Activated T-helper 1 cell treated with Interleukin-2 at 50 U/mL for 16 hours (primary cell): ENCODE results near the gene ACAA1.
"Not testable (repeated sequence)": the region's sequence is repeated elsewhere in the genome, so short reads cannot be mapped to it uniquely, and the experiment has no call there.

Experiments
- DNase-seq: peaks from one replicate; pipeline ENCODE4 v3.0.0-alpha.2; 2020; ENCODE audit warnings: low read depth

ACAA1 gene

DNA sequence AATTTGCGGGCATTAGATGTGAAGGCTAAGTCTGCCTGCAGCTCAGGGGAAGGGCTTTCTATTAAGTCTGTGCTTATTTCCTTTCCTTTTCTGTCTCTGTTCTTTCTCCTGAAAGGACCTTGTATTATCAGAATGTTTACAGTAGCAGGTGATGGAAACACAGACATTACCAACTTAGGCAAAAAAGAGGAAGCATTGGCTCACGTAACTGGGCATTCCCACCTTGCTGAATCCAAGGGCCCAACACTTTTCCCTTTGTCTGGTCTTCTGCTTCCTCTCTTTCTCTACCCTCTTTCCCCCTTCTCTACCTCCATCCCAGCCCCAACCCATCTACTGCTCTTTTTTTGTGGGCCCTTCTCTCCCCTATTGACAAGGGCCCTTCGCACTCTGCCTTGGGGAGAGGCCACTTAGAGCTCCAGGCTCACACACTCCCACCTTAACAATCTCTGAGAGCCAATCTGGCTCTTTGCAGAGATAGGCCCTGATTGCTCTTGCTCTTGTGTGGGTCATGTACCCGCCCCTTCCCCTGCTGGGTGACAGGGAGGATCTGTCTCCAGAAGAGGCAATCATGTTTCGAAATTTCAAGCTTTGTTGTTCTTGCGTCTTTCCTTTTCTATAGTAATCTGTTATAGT, 35.0 kb downstream of the ACAA1 start:
- no peak for DNase-seq

DNA sequence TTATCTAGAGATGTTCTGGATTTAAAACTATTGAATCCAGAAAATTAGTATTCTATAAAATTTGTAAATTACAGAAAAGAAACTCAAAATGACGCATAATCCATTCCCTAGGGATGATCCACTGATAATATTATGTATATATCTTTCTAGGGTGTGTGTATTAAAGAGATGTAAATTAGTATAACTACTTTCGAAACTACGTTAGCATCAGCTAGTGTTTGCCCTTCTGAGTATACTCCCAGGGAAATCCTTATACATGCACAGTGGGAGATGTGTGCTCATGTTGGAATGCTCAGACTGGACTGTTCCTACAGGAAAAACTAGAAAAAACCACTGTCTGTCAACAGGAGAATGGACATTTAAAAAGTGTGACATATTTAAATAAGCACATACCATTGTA, 36.4 kb downstream of the ACAA1 start:
- DNase-seq = no peak

DNA sequence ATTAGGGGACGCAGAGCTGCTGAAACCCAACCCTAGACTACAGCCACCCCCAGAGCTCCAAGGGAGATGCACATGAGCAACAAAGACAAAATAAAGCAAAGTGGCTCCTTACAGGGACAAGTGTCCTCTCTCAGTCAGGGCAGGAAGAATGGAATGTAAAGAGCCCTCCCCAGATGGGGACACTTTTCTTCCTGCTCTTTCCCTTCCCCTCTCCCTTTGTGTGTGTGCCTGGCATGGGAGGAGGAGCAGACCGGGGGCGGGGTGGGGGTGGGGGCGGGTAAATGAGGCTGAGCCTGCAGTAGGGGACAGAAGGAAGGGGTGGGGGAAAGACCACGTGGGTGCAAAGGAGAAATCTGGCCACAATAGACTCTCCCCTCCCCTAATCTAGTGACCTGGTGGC, 37.4 kb downstream of the ACAA1 start:
- no peak for DNase-seq

DNA sequence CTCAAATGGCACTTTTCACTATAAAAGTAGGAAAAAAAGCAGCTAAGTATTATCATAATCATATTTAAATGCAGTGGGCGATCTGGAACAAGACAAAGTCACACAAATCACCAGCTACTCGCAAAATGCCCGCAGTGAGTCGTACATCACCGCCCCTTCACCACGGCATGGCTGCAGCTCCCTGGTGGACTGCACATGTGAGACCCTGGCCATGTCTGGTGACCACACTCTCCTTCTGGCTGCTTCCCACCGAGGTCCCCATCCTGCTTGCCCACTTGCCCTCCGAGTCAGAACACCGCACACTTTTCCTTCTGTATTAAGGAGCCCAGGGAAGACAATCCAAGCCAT, 38.6 kb downstream of the ACAA1 start:
- no peak for DNase-seq

DNA sequence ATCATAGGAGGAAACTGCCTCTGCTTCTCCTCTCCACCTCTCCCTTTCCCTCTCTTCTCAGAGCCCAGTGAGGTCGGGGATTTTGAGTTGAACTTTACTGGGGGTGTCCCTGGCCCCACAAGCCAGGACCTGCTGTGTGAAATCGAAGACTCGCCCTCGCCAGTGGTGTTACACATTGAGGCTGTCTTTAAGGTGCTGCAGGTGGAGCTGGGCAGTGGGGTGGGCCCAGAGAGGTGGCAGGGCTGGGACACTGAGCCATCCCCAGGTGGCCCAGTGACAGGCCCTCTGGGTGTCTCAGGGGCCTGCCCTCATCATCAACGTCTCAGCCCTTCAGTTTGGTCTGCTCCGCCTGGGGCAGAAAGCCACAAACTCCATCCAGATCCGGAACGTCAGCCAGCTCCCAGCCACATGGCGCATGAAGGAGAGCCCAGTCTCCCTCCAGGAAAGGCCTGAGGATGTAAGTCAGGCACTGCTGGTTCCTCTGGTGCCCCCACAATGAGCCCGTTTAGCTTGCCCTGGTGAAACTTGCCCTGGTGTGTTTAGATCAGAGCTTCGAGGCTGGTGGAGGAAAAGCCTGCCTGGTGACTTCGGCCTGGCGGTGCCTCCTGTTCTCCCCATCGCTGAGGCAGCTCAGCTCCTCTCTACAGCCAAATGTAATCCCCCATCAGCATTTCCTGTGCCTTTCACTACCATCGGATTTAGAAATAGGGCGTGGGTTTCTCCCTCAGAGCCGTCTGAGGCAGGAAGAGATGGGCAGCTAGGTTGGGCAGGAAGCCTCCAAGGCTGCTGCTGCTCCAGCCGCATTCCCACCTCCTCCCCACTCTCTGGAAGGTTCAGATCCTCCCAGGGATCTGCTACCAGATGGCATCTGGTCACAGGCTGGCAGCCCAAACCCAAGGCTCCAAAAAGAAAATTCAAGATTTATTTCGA, 39.2 kb downstream of the ACAA1 start:
- no peak for DNase-seq

DNA sequence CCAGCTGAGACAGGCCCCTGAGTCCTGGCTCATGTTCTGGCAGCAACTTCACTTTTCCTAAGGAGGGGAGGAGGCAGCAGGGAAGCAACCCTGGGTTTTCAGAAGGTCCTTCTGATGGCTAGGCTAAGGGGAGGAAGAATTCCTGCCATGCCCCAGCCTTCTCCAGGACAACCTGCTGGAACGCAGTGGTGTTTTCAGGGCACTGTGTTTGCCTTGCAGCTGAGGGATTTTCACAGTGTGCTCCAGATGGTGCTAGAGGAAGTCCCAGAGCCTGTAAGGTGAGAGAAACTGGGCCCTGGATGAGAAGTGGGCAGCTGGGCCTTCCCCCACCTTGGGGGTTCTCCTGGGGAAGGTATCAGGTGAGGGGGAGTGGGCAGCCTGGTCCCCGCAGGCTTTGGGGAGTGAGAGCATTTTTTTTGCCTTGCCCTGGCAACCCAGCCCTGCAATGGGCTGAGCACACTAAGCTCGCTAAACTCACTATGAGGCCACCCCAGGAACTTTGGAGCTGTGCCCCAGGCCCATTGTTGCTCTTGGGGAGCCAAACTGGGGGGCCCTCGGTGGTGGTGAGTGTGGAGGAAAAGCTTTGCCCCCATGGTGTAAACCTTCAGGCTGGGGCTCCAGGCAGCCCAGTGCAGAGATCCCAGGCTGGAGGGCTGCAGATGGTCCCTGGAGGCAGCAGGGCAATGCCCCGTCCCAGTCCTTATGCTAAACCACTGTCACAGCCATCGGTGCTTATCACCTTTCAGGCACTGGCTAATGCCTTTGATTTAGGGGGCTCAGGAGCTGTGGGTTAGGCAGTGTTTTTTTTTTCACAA, 41.1 kb downstream of the ACAA1 start:
- no peak for DNase-seq

DNA sequence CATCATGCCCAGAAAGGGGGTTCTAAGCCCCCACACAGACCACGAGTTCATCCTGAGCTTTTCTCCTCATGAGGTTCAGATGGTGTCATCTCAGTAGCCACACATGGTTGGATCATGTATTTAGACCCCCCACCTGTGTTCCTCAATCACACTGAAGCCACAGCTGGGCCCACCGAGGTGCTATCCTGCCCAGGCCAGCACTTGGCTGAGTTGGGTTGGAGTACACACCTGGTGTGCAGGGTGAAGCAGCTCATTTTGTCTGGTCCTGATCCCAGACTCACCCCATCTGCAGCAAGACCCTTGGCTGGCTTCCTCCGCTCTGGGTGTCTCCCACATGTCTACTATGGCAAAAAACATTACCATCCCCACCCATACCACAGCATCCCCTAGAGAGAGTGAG, 41.9 kb downstream of the ACAA1 start:
- no peak for DNase-seq

DNA sequence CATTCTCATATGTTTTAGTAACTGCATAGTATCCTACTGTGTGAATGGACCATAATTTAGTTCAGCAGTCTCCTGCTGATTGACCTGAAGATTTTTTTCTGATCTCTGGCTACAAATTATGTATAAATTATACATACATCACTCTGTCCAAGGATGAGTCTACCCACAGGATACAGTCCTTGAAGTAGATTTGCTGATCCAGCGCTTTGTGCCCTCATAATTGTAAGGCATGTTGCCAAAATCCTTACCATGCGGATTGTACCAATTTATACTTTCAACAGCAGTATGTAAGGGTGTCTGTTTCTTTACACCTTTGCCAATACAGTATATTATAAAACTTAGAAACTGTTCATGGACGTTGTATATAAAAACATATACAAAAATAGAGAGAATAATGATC, 46.5 kb downstream of the ACAA1 start:
- DNase-seq = no peak

DNA sequence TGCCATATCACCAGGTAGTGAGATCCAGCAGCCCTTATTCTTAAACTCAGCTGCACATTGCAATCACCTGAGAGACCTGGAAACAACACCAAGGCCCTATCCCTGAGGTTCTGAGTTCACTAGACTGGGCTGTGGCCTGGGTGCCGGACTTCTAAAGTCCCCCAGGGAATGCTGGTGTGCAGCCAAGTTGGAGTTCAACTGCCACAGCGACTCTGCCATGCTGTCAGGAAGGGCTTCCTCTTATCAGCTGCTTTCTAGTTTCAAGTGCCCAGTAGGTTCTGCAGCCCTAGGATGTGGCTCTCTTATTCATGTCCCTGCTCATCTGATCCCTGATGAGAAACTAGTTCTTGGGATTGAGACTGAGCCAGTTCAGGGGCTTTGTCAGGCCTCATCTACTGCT, 47.8 kb downstream of the ACAA1 start:
- DNase-seq = no peak

DNA sequence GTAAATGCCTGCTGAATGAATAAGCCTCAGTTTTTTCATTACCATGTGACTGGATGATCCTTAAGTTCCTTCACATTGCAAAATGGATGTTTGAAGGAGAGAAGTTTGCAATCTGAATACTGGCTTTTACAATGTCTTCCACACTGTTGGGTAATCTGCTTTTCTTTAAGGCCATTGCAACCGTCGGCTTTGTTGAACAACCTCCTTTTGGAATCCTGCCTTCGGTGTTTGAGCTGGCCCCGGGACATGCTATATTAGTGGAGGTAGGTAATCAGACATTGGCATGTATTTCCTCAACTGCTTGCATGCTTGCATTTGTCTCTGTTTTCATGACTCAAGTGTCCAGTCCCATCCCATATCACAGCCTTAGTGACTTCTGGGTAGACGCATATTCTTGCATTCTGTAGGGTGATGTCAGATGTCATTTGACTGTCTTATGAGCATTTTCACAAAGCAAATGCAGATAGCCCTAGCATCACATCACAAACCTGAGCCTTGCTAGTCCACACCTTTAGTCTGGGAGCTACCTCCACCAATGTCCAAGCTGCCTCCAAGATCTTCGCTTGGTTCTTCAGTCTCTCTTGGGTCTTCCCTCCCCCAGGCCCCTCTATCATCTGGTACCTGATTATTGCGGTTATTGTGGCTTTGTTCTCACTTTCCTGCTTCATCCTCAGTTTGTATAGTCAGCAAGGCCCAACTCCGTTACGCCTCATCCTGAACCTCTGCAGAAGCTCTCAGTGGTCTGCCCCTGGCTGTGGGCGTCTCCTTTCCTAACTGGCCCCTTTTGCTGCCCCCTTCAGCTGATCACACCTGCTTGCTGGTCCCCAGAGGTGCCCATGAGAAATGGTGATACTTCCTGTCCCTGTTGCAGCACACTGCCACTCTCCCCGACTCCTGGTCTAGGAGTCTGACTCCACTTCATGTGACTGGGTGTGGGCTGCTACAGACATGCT, 48.5 kb downstream of the ACAA1 start:
- DNase-seq = no peak

DNA sequence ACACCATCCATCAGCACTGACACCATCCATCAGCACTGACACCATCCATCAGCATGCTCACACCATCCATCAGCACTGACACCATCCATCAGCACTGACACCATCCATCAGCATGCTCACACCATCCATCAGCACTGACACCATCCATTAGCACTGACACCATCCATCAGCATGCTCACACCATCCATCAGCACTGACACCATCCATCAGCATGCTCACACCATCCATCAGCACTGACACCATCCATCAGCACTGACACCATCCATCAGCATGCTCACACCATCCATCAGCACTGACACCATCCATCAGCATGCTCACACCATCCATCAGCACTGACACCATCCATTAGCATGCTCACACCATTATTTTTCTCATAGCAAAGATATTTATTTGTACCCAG, 49.6 kb downstream of the ACAA1 start:
- not testable (repeated sequence) for DNase-seq

DNA sequence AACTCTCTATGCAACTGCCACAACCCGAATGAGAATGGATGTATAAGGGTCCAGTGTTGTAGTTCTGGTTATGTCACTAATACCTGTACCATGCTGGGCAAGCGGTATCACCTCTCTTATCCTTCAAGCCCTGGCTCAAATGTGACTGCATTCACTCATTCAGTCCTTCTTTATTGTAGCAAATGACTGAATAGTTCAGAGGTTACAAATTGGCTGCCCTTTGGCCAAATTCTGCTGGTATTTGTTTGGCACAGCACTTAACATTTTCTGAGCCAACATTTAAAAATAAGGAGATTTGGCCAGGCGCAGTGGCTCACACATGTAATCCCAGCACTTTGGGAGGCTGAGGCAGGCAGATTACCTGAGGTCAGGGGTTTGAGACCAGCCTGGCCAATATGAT, 50.4 kb downstream of the ACAA1 start:
- DNase-seq = no peak

DNA sequence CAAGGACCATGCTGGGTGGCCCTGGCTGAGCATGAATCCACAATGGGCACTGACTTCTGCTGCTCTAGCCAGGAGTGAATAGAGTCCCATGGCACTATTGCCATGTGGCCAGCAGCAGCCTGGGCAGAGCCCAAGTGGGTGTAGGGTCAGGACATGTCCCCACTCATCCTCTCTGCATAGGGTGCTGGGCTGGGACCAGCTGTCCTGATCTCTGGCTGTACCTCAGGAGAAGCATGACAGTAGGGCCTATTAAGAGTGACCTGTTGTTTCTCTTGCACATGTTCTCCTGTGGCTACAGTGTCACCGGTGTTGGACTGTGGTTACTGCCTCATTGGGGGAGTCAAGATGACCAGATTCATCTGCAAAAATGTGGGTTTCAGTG, 51.0 kb downstream of the ACAA1 start:
- DNase-seq = no peak

DNA sequence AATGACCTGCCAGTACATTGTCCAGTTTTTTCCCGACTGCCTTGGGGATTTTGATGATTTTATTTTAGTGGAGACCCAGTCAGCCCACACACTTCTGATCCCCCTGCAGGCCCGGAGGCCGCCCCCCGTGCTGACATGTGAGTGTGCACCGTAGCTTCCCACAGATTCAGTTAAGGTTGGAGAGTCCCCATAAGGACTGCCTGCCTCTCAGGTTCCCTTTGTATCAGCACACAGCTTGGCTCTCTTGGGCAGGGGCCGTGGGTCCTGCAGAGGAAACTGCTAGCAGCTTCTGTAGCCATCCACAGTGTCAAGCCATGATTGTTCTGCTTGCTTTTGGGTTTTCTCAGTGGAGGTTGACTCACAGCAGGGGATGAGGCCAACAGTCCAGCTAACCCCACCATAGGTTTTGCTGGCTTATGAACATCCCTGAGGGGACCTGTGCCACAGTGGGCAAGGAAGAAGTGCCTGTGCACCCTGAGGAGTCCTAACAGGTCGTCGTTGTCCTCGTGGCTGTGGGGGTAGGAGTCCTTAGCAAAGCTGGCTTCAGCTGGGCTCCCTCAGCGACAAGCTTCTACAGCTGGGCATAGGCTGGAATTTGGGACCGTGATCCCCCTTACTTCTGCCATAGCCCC, 51.5 kb downstream of the ACAA1 start:
- no peak for DNase-seq

DNA sequence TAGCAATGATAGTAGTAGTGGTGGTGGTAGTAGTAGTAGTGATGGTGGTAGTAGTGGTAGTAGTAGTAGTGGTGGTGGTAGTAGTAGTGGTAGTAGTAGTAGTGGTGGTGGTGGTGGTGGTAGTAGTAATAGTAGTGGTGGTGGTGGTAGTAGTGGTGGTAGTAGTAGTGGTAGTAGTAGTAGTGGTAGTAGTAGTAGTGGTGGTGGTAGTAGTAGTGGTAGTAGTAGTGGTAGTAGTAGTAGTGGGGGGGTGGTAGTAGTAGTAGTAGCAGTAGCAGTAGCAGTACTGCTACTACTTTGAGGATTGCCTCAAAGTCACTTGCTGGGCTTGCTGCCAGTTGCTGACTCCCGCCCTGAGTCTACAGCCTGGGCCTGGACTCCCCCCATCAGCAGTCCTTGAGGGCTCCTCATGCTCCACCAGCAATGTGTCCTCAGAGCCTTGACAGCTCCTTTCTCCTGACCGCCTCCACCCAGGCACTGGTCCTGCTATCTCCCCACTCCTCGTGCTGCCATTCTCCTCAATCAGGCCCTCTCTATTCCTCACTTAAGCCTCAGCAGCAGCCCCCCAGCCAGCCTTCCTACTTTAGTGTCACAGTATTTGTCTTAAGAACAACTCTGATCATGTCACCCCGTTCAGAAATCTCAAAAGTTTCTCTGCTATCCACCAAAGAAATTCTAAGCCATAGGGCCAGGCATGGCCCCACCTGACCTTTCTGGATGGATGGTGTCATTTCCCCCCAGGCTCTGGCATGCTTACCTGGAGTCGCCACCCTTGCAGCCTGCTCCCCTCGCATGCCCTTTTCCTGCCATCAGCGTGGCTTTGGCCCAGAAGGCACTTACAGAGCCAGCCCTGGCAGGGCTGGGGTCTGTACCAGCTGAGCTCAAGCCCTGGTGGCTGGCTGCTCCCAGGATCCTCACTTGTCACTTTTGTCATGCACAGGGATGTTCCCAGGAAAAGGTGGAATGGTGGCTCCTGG, 52.3 kb downstream of the ACAA1 start:
- DNase-seq = no peak

DNA sequence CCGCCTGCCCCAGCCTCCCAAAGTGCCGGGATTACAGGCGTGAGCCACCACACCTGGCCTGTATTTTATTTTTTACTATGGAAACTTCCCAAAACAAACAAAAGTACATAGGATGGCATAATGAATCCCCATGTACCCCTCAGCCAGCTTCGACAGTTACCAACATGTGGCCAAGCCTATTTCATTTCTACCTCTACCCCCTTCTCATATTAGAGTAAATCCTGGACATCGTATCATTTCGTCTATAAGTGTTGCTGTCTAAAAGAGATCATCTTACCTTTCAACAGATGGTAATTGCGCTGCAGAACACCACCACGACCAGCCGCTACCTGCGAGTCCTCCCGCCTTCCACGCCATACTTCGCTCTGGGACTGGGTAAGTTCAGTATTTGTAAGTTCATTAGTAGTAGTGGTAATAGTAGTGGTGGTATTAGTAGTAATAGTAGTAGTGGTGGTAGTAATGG, 53.0 kb downstream of the ACAA1 start:
- DNase-seq = no peak

DNA sequence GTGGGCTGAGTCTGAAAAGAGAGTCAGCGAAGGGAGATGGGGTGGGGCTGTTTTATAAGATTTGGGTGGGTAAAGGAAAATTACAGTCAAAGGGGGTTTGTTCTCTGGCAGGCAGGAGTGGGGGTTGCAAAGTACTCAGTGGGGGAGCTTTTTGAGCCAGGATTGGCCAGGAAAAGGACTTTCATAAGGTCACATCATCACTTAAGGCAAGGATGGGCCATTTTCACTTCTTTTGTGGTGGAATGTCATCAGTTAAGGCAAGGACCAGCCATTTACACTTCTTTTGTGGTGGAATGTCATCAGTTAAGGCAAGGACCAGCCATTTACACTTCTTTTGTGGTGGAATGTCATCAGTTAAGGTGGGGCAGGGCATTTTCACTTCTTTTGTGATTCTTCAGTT, 53.7 kb downstream of the ACAA1 start:
- not testable (repeated sequence) for DNase-seq

DNA sequence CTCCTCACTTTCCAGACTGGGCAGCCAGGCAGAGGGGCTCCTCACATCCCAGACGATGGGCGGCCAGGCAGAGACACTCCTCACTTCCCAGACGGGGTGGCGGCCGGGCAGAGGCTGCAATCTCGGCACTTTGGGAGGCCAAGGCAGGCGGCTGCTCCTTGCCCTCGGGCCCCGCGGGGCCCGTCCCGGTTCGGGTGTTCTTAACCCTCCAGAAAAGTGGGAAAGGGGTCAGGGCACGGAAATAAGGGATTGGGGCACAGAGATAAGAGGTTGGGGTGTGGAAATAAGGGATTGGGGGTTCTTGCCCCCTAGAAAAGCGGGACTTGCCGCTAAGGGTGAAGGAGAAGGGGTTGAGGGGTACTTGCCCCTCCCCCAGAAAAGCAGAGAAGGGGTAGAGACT, 54.6 kb downstream of the ACAA1 start:
- not testable (repeated sequence) for DNase-seq

DNA sequence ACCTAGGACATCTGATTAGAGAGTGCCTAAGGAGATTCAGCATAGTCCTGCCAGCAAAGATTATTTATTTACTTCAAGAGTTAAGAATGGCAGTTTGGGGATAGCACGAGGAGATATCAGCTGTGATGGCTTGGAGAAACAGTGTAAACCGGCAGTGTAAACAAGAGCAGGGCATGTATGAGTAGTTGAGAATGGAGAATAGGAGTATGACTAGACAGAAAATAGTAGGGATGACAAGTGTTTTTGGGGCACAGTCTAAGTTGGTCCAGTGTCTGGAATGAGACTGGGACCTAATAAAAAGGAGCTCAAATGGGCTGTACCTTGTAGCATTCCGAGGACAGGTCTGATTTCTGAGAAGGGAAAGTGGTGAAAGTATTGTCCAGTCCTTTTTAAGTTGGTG, 59.9 kb downstream of the ACAA1 start:
- not testable (repeated sequence) for DNase-seq
